Measurements from ENCODE around the gene THSD7A. TPM values are rescaled to one million over a fixed set of nuclear protein-coding genes. Genes with fewer than 3 reads are reported as not detected.

Gene THSD7A
- total RNA-seq, 1 experiment from 2014 or later, result 0.68 TPM

GRCh38 chr7:11369696-11370095 is 462.3 kb downstream of the THSD7A start:
- DNase-seq (ENCODE audit: low spot score), result no peak
- ChIA-PET CTCF (no interaction called here), POLR2A (interaction anchor here (0.7 kb wide), 1 partner anchor 202 kb away, joined by 3 read pairs; no protein-coding TSS in a partner anchor)
- H3K27ac Mint-ChIP-seq, result no peak overlapping the region
- no peaks in the 10 kb centered on the region for H3K9me3 Mint-ChIP-seq
- H3K36me3 Mint-ChIP-seq, result no peaks in the 10 kb centered on the region
- no peak overlapping the region for H3K4me3 Mint-ChIP-seq
- peaks cover 20% of the 10 kb centered on the region for H3K4me1 Mint-ChIP-seq
- TF ChIP-seq, protein P1, sequence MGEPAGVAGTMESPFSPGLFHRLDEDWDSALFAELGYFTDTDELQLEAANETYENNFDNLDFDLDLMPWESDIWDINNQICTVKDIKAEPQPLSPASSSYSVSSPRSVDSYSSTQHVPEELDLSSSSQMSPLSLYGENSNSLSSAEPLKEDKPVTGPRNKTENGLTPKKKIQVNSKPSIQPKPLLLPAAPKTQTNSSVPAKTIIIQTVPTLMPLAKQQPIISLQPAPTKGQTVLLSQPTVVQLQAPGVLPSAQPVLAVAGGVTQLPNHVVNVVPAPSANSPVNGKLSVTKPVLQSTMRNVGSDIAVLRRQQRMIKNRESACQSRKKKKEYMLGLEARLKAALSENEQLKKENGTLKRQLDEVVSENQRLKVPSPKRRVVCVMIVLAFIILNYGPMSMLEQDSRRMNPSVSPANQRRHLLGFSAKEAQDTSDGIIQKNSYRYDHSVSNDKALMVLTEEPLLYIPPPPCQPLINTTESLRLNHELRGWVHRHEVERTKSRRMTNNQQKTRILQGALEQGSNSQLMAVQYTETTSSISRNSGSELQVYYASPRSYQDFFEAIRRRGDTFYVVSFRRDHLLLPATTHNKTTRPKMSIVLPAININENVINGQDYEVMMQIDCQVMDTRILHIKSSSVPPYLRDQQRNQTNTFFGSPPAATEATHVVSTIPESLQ (CRISPR knock-in tag; IDR thresholded peaks at IDR 0.05), result no peak
- no peak for TF ChIP-seq CBFB (CRISPR knock-in tag; IDR thresholded peaks at IDR 0.05; ENCODE audit: low read depth)
- no peak for TF ChIP-seq NFYB (CRISPR knock-in tag; conservative IDR thresholded peaks at IDR 0.05; ENCODE audit: low read depth)
- no peak for TF ChIP-seq NR1H2 (CRISPR knock-in tag; IDR thresholded peaks at IDR 0.05)
- TF ChIP-seq, protein P2, sequence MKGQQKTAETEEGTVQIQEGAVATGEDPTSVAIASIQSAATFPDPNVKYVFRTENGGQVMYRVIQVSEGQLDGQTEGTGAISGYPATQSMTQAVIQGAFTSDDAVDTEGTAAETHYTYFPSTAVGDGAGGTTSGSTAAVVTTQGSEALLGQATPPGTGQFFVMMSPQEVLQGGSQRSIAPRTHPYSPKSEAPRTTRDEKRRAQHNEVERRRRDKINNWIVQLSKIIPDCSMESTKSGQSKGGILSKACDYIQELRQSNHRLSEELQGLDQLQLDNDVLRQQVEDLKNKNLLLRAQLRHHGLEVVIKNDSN (CRISPR knock-in tag; IDR thresholded peaks at IDR 0.05), result no peak
- TF ChIP-seq GABPB1 (CRISPR knock-in tag; IDR thresholded peaks at IDR 0.05), result no peak
- TF ChIP-seq IRF2 (CRISPR knock-in tag; IDR thresholded peaks at IDR 0.05; ENCODE audit: borderline replicate concordance, low read depth), result no peak
- TF ChIP-seq, protein P3, sequence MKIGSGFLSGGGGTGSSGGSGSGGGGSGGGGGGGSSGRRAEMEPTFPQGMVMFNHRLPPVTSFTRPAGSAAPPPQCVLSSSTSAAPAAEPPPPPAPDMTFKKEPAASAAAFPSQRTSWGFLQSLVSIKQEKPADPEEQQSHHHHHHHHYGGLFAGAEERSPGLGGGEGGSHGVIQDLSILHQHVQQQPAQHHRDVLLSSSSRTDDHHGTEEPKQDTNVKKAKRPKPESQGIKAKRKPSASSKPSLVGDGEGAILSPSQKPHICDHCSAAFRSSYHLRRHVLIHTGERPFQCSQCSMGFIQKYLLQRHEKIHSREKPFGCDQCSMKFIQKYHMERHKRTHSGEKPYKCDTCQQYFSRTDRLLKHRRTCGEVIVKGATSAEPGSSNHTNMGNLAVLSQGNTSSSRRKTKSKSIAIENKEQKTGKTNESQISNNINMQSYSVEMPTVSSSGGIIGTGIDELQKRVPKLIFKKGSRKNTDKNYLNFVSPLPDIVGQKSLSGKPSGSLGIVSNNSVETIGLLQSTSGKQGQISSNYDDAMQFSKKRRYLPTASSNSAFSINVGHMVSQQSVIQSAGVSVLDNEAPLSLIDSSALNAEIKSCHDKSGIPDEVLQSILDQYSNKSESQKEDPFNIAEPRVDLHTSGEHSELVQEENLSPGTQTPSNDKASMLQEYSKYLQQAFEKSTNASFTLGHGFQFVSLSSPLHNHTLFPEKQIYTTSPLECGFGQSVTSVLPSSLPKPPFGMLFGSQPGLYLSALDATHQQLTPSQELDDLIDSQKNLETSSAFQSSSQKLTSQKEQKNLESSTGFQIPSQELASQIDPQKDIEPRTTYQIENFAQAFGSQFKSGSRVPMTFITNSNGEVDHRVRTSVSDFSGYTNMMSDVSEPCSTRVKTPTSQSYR (CRISPR knock-in tag; IDR thresholded peaks at IDR 0.05), result no peak
- no peak for TF ChIP-seq NR3C1 (CRISPR knock-in tag; conservative IDR thresholded peaks at IDR 0.05; ENCODE audit: low read depth)
- no peak for TF ChIP-seq TEAD4 (CRISPR knock-in tag; IDR thresholded peaks at IDR 0.05)
- no peak for TF ChIP-seq ZNF416 (CRISPR knock-in tag; IDR thresholded peaks at IDR 0.05)
- no peak for ATAC-seq
- no peaks in the 10 kb centered on the region for H3K27me3 Mint-ChIP-seq (ENCODE audit: low read depth)

DNA sequence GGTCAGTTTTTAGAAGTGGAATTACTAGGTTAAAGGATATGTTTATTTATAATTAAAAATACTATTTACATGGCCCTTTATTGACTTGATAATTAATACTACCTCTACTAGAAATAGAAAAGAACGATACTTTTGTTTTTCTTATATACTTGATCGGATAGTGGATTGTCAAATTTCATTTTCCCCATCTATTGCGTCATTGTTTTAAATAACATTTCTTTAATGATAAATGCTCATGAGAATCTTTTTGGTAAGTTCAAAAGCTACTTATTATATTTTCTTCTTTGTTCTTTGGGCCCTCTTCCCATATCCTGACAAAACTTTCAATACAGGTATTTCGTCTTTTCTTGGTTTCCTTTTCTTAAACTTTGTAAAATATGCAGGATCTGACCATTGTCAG is 465.9 kb downstream of the THSD7A start:
- DNase-seq (ENCODE audit: low spot score) (no peak), ATAC-seq (no peak)
- H3K27me3 Mint-ChIP-seq (ENCODE audit: low read depth), result no peaks in the 10 kb centered on the region
- peaks cover 20% of the 10 kb centered on the region for H3K4me1 Mint-ChIP-seq
- no peak overlapping the region for H3K4me3 Mint-ChIP-seq
- ChIA-PET CTCF (no interaction called here), POLR2A (no interaction called here)
- H3K36me3 Mint-ChIP-seq, result no peaks in the 10 kb centered on the region
- H3K27ac Mint-ChIP-seq, result no peak overlapping the region
- H3K9me3 Mint-ChIP-seq, result no peaks in the 10 kb centered on the region
- TF ChIP-seq HMGA2 (CRISPR knock-in tag; IDR thresholded peaks at IDR 0.05), result no peak
- TF ChIP-seq CREB1 (CRISPR knock-in tag; IDR thresholded peaks at IDR 0.05), result no peak
- no peak for TF ChIP-seq ZMAT4 (CRISPR knock-in tag; IDR thresholded peaks at IDR 0.05)
- TF ChIP-seq NR3C1 (CRISPR knock-in tag; conservative IDR thresholded peaks at IDR 0.05; ENCODE audit: low read depth), result no peak
- no peak for TF ChIP-seq NFYB (CRISPR knock-in tag; conservative IDR thresholded peaks at IDR 0.05; ENCODE audit: low read depth)
- TF ChIP-seq, protein P4, sequence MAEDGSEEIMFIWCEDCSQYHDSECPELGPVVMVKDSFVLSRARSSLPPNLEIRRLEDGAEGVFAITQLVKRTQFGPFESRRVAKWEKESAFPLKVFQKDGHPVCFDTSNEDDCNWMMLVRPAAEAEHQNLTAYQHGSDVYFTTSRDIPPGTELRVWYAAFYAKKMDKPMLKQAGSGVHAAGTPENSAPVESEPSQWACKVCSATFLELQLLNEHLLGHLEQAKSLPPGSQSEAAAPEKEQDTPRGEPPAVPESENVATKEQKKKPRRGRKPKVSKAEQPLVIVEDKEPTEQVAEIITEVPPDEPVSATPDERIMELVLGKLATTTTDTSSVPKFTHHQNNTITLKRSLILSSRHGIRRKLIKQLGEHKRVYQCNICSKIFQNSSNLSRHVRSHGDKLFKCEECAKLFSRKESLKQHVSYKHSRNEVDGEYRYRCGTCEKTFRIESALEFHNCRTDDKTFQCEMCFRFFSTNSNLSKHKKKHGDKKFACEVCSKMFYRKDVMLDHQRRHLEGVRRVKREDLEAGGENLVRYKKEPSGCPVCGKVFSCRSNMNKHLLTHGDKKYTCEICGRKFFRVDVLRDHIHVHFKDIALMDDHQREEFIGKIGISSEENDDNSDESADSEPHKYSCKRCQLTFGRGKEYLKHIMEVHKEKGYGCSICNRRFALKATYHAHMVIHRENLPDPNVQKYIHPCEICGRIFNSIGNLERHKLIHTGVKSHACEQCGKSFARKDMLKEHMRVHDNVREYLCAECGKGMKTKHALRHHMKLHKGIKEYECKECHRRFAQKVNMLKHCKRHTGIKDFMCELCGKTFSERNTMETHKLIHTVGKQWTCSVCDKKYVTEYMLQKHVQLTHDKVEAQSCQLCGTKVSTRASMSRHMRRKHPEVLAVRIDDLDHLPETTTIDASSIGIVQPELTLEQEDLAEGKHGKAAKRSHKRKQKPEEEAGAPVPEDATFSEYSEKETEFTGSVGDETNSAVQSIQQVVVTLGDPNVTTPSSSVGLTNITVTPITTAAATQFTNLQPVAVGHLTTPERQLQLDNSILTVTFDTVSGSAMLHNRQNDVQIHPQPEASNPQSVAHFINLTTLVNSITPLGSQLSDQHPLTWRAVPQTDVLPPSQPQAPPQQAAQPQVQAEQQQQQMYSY (CRISPR knock-in tag; IDR thresholded peaks at IDR 0.05), result no peak
- TF ChIP-seq IRF2 (CRISPR knock-in tag; IDR thresholded peaks at IDR 0.05; ENCODE audit: borderline replicate concordance, low read depth), result no peak
